Hepatocyte (in vitro differentiated cells): ENCODE results near the gene SLC7A7. TPM values are rescaled to one million over a fixed set of nuclear protein-coding genes. Genes with fewer than 3 reads are reported as not detected.
A peak's percentile ranks its signal among the peaks of the same experiment; 100 is the strongest.

Source experiments
- DNase-seq: peaks from one replicate; pipeline ENCODE4 v3.0.0-alpha.2; 2016; ENCODE audit warnings: low spot score
- H2AFZ ChIP-seq: fragments of 200-600 bp; sonication (generic); 2 replicates; pipeline ENCODE4 v1.6.0; 2016; ENCODE audit warnings: antibody characterized with exemption, mild to moderate bottlenecking
- H3K27ac ChIP-seq: fragments of 200-600 bp; sonication (generic); 2 replicates; pipeline ENCODE4 v1.5.1; 2016; ENCODE audit warnings: mild to moderate bottlenecking
- H3K27me3 ChIP-seq: fragments of 200-600 bp; sonication (generic); 2 replicates; pipeline ENCODE4 v1.6.1; 2016
- H3K36me3 ChIP-seq: fragments of 200-600 bp; sonication (generic); replicated peaks from 2 replicates; pipeline ENCODE4 v1.5.1; 2016; ENCODE audit warnings: low read depth; ENCODE audit not compliant: insufficient read depth
- H3K4me1 ChIP-seq: fragments of 200-600 bp; sonication (generic); 2 replicates; pipeline ENCODE4 v1.5.1; 2016; ENCODE audit warnings: mild to moderate bottlenecking, moderate library complexity; ENCODE audit not compliant: insufficient read depth
- H3K4me2 ChIP-seq: fragments of 200-600 bp; sonication (generic); 2 replicates; pipeline ENCODE4 v1.6.0; 2016
- H3K4me3 ChIP-seq: fragments of 200-600 bp; sonication (generic); 2 replicates; pipeline ENCODE4 v1.5.1; 2016; ENCODE audit warnings: mild to moderate bottlenecking
- H3K79me2 ChIP-seq: fragments of 200-600 bp; sonication (generic); 2 replicates; pipeline ENCODE4 v1.6.0; 2017; ENCODE audit warnings: mild to moderate bottlenecking
- H3K9me2 ChIP-seq: fragments of 200-600 bp; sonication (generic); replicated peaks from 2 replicates; pipeline ENCODE4 v1.6.0; 2017; ENCODE audit warnings: mild to moderate bottlenecking; ENCODE audit not compliant: insufficient read depth
- H3K9me3 ChIP-seq: fragments of 200-600 bp; sonication (generic); 2 replicates; pipeline ENCODE4 v1.5.1; 2016; ENCODE audit warnings: low read depth, mild to moderate bottlenecking
- H4K20me1 ChIP-seq: fragments of 200-600 bp; sonication (generic); 2 replicates; pipeline ENCODE4 v1.6.0; 2016; ENCODE audit warnings: mild to moderate bottlenecking; ENCODE audit not compliant: insufficient read depth, poor library complexity, severe bottlenecking
- EZH2 ChIP-seq: fragments of 200-600 bp; sonication (generic); IDR thresholded peaks from 2 replicates; pipeline ENCODE4 v1.6.1; 2016; ENCODE audit warnings: antibody characterized with exemption, mild to moderate bottlenecking, borderline replicate concordance
- EZH2phosphoT487 ChIP-seq: fragments of 200-600 bp; sonication (generic); IDR thresholded peaks from one replicate; pipeline ENCODE4 v1.6.1; 2018; ENCODE audit warnings: antibody characterized with exemption, mild to moderate bottlenecking, low read depth, moderate library complexity; ENCODE audit not compliant: unreplicated experiment, severe bottlenecking
- WGBS: methylation state at CpG from one replicate; pipeline ENCODE4 v1.1.6; 2016; ENCODE audit warnings: low lambda C conversion rate; ENCODE audit errors: missing lambda C conversion rate; 5-methylcytosine and 5-hydroxymethylcytosine counted together
- polyA plus RNA-seq: library from polyadenylated mRNA; unstranded; fragments of >200 nt; fragmentation: Nextera tagmentation; extraction: Ambion mirVana; gene quantifications from 2 replicates; pipeline ENCODE4 v1.2.1, GENCODE V29; 2016
- total RNA-seq: library from RNA; depleted of rRNA; stranded (reverse); fragments of >200 nt; gene quantifications from 2 replicates; pipeline ENCODE4 v1.2.3, GENCODE V29; 2014
- TF ChIP-seq, protein P1 (sequence below): fragments of 200-600 bp; sonication (generic); IDR thresholded peaks from 2 replicates; pipeline ENCODE4 v1.5.1; 2016; ENCODE audit warnings: antibody characterized with exemption, mild to moderate bottlenecking; ENCODE audit not compliant: poor library complexity

Gene SLC7A7
- total and polyA plus RNA-seq, 2 experiments from 2014 or later, result 206 to 337 TPM

DNA sequence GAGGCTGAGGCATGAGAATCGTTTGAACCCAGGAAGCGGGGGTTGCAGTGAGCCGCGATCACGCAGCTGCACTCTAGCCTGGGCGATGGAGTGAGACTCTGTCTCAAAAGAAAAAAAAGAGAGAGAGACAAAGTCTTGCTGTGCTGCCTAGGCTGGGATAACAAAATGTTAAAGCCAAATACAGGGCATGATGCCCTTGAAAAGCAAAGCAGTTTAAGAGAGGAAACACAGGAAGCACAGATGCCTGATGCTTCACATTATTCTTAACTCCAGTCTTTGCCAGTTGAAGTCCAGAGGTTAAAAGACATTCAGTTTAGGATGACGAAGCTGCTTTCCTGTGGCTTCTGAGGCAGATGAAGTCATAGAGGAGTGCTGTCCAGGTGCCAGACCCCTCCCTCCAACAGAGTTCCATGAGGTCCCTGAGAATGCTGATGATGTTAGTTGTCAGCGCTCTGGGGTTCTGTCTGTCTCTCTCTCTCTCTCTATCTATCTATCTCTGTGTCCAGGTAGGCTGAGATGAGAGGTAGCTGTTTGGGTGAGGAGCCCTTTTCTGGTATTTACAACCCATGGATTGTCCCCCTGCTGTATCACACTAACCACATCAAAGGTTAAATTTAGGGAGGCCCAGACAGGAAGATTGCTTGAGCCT is 9.6 kb upstream of the SLC7A7 start:
- peaks cover 44% of the 10 kb centered on the region for H3K4me1 ChIP-seq
- no peaks in the 10 kb centered on the region for H3K9me2 ChIP-seq
- 69% methylated on average over 8 of the region's 8 CpGs for WGBS
- peak; percentile 75 for DNase-seq
- no peak overlapping the region for H3K4me3 ChIP-seq
- no peaks in the 10 kb centered on the region for H4K20me1 ChIP-seq
- peak overlapping the region; percentile 99 for H3K27ac ChIP-seq
- no peaks in the 10 kb centered on the region for H3K27me3 ChIP-seq
- H3K36me3 ChIP-seq, result no peaks in the 10 kb centered on the region
- peaks cover under 1% of the 10 kb centered on the region for H3K79me2 ChIP-seq
- no peak overlapping the region for H2AFZ ChIP-seq
- no peaks in the 10 kb centered on the region for H3K9me3 ChIP-seq
- TF ChIP-seq EZH2phosphoT487 (no peak), EZH2 (no peak)
- TF ChIP-seq, protein P1, sequence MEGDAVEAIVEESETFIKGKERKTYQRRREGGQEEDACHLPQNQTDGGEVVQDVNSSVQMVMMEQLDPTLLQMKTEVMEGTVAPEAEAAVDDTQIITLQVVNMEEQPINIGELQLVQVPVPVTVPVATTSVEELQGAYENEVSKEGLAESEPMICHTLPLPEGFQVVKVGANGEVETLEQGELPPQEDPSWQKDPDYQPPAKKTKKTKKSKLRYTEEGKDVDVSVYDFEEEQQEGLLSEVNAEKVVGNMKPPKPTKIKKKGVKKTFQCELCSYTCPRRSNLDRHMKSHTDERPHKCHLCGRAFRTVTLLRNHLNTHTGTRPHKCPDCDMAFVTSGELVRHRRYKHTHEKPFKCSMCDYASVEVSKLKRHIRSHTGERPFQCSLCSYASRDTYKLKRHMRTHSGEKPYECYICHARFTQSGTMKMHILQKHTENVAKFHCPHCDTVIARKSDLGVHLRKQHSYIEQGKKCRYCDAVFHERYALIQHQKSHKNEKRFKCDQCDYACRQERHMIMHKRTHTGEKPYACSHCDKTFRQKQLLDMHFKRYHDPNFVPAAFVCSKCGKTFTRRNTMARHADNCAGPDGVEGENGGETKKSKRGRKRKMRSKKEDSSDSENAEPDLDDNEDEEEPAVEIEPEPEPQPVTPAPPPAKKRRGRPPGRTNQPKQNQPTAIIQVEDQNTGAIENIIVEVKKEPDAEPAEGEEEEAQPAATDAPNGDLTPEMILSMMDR, result no peak
- H3K4me2 ChIP-seq, result peak overlapping the region; percentile 43

DNA sequence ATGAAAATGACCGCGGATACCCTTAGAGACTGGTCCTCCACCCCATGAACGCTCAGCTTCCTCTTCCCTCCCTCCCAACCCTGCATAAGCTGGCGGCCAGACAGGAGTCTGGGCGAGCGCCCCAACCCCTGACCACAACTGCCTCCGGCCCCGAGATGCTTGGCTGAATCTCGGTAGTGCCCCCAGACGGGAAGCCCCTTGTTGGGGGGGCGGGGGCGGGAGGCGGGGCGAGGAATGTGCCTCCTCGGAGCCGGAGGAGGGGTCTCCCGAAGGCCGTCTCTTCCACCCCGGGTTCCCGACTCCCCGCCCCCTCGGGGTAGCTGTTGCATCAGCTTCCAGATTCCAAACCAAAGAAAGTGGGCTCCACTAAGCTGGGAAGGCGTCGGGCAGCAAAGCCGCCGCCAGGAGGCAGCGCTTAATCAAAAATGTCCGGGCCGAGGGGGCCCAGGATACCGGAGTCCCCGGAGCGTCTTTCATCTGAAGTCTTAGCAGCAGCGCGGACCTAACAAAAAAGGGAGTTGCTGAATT is 7.4 kb upstream of the SLC7A7 start:
- no peaks in the 10 kb centered on the region for H3K79me2 ChIP-seq
- under 1% methylated on average over 26 of the region's 34 CpGs for WGBS
- H3K9me3 ChIP-seq, result no peaks in the 10 kb centered on the region
- H4K20me1 ChIP-seq, result no peaks in the 10 kb centered on the region
- peaks cover 56% of the 10 kb centered on the region for H3K4me1 ChIP-seq
- TF ChIP-seq, protein P1, result peak; percentile 92
- TF ChIP-seq EZH2phosphoT487 (no peak), EZH2 (no peak)
- H3K36me3 ChIP-seq, result no peaks in the 10 kb centered on the region
- H3K27me3 ChIP-seq, result no peaks in the 10 kb centered on the region
- peak overlapping the region; percentile 99 for H3K27ac ChIP-seq
- DNase-seq, result peak; percentile 94
- H2AFZ ChIP-seq, result peak overlapping the region; percentile 68
- H3K9me2 ChIP-seq, result no peaks in the 10 kb centered on the region
- H3K4me2 ChIP-seq, result peak overlapping the region; percentile 70
- no peak overlapping the region for H3K4me3 ChIP-seq

DNA sequence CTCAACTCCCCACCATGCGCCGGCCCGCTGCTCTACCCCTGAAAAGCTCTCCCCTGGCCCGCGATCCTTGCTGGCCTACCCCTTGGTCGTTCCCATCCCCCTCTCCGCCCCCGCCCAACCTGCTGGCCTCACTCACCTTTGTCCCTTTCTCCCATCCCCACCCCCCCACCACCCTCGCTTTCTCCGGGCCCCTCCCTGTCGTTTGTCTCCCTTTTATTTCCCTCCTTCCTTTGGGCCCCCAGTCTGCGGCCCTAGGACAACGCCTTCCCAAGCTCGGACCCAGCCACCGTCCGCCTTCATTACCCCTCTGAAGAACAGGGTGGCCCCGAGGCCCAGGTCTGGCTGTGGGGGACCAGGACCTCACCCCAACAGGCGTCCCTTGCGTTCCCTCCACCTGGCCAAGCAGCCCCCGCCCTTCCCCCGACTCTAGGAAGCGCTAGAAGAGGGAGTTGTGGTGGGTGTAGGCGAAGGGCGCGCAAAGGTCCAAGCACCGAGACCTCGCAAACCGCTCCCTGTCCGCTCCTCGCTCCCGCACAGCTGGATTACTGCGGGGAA is 6.9 kb upstream of the SLC7A7 start:
- Histone ChIP-seq H2AFZ (peak overlapping the region; percentile 68), H3K27ac (peak overlapping the region; percentile 99), H3K79me2 (no peaks in the 10 kb centered on the region), H3K9me2 (no peaks in the 10 kb centered on the region), H3K36me3 (no peaks in the 10 kb centered on the region), H4K20me1 (no peaks in the 10 kb centered on the region), H3K4me3 (no peak overlapping the region), H3K9me3 (no peaks in the 10 kb centered on the region), H3K4me1 (peaks cover 56% of the 10 kb centered on the region), H3K4me2 (peak overlapping the region; percentile 70), H3K27me3 (no peaks in the 10 kb centered on the region)
- TF ChIP-seq EZH2phosphoT487 (no peak), EZH2 (no peak)
- TF ChIP-seq, protein P1, result no peak
- WGBS, result 26% methylated on average over 24 of the region's 32 CpGs
- peak; percentile 74 for DNase-seq
